Stimulated activated CD4-positive, alpha-beta T cell treated with anti-CD3 and anti-CD28 coated beads, Interleukin-2, amount 100 ng/mL, for 4 hours (primary cell): ENCODE measurements around the gene PLA2G12A.
A peak's percentile ranks its signal among the peaks of the same experiment; 100 is the strongest.

Experiments used
- DNase-seq: peaks from one replicate; pipeline ENCODE4 v3.0.0-alpha.2; 2020; ENCODE audit warnings: low read depth

PLA2G12A gene

DNA sequence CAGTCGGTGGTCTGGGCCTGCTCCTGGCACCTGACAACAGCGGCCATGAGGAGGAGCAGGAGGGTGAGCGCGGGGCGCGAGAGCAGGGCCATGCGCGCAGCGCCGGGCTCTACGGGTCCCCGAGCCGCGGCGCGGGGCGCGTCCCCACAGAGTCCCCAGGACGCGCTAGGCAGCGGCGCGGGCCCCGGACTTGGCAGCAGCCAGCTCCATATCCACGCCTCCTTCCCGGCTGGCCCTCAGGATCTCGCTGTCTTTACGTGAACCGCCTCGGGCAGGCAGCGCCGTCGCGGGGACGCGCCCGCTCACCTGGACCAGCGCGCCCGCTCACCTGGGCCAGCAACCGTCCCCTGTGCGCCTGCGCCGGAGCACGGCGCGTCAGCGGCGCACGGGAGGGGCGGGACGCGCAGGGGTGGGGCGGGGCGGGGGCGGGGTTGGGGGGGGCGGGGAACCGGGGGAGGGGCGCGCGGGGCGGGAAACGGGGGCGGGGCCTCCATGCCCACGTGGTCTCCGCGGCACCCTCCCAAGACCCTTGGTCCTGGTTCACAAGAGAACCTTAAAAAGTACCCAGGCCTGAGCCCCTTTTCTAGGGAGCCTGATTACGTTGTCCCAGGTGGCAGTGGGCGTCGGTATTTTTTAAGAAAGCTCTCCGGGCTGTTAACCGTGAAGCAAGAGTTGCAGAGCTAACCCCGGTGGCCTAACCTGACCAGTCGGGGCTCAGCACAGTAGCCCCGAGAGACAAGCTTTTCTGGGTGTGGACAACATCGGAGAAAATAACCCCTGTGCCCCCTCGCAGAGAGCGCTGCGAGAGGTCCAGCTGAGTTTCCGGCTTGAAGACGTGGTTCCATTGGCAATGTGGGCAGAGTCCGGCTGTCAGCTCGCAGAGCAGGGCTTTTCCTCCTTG is at the start of gene PLA2G12A:
Gene PLA2G12A (minus strand): TSS at position 353 of the 901 bp plus-strand sequence. CDS start 261 bp downstream, at position 92.
- DNase-seq: peak; percentile 70

DNA sequence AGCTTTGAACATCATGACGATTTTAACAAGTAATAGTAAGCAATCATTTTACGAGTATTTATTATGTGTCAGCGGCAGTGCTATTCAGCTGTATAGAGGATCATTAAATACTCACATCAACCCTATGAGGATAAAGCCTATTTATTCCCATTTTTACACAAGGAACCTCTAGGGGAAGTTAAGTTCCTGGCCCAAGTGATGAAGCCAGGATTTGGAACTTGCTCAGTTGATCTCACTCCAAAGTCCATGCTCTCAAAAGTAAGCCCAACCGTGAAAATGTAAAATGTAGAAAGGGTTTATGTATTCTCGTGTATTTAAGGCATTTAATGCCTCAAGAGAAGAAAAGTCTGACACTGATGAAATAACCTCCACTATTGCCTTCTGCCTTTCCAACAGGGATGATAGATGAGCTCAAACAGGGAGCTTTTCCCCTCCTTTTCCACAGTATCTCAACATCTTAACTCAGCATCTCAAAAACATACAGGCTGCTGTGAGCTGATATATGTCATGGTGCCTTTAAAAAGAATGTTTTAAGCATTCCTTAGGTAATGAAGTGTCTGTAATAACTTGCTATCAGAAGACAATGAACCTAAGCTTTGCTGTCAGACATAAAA is 35.0 kb upstream of the PLA2G12A start:
- no peak for DNase-seq

DNA sequence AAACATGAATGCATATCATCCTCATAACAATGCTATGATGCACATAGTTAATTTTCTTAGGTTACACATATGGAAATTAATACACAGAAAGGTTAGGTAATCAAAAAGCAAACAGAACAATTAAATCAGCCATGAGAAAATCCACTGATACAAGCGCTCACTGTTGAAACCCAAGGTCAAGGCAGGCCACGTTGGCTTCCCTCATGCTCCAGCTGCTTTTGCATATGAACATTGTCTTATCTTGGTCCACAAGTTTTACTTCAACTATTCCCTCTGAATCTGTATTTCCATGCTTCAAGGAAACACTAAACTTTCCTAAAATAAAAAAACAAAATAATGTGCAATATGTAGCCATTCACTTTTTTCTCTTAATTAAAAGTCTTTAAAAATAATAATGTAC is 34.5 kb upstream of the PLA2G12A start:
- no peak for DNase-seq

DNA sequence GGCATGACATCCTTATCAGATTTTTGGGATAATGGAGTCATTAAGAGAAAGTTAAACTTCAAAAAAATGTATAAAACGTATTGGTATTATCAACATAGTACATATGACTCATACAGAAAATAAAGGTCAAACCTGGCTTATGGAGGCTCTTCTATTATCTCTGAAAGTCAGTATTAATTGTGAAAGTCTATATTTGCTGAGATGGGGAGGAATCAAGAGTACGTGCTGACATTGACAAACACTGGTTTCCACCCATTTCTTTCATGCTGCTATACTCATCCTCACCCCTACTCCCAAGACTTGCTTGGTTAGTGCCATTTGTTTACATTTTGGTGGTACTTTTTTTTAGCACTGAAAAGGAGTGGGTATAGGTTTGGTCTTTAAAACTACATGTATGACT is 30.8 kb upstream of the PLA2G12A start:
- no peak for DNase-seq

DNA sequence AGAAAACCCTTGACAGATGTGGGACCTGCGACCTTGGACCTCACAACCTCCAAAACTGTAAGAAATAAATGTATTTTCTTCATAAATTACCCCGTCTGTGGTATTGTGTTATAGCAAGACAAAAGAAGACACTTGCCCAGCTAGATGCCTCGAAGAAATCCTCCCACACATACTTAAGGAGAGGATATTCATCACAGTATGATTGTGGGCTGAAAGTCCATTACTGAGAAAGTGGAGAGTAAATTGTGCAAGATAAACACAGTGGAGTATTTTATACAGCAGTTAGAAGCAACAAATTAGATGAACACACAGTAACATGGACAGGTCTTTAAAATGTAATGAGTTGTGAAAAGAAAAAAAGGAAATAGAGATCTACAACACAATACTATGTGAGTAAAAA is 25.8 kb upstream of the PLA2G12A start:
- DNase-seq: no peak

DNA sequence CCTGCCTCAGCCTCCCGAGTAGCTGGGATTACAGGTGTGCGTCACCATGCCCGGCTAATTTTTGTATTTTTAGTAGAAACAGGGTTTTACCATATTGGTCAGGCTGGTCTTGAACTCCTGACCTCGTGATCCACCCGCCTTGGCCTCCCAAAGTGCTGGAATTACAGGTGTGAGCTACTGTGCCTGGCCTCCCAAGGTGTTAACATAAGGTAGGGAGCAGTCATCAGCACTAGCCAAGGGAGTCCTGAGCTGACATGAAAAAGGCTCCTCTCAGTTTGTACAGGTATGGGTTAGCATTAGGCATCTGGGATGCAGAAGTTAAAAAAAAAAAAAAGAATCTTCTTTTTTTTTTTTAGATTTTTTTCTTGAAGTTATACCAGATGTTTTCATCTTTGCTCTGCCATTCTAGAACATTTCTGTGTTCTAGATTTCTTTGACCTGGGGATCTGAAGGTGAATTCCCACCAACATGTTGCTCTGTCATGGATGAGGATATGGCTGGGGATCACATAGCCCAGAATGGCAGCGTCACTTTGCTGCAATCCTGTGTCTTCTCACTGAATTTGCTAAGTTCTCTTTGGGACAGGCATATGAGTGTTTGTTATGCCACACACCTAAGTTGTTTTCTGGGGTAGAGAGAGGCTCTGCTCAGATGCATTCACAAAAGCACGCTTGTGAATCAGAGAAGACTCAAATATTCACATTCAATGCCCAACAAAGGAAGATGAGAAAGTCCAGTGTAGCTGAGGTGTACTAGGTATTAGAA is 24.4 kb upstream of the PLA2G12A start:
- DNase-seq: no peak

DNA sequence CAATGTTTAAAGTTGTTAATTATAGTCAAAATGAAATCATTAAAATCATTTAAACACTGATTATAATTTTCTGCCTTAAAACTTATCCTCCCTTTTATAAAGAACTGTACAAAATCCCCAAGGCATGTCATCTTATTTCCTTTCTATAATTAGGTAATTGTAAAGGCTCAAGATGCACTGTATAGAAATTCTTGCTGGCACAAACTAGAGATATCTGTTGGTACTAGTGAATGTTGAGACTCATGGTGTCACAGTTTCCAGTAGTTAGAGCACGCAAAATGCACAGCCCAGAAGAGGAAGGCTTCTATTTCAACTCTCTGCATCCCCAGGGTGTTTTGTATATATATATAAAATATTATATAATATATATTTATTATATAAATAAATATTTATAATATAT is 22.7 kb upstream of the PLA2G12A start:
- no peak for DNase-seq

DNA sequence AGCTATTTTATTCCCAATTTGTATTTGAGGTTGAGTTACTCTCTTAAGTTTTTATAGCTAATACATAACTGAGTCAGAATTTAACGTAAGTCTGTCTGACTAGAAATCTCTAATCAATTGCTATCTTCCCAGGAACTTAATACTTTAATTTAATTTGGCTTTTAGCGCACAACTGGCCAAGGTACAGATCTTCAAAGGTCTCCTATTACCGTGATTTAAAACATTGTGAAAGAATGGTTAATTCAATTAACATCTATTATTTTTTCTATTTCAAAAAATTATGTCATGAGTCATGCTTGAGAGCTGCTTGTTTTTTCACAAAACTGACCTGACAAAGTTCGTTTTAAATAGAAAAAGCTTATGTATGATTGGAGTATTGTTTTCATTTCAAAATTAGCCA is 22.0 kb upstream of the PLA2G12A start:
- DNase-seq: no peak

DNA sequence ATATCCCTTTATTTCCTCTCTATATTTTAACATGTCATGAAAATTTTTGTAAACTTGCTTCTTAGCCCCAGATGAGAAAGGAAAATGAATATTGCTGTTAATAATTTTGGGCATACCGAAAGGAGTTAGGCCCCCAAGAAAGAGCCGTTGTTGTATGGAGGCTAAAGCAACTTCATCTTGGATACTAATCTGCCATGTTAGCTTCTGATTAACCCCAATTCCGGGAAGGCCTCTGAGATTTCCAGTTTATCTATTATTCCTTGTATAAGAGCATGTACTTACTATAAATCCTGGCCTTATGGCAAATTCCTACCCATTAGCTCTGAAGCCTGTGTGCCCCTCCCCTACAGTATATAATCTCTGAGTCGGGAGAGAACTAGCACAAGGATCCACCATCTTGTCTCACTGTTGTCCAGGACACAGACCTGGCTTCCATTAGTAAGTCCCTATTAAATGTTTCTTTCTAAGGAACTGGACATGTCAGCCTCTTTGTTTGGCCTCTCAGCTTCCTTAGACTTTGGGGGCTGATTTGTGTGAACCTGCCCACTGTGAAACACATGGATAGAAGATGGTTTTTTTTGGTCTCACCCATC is 20.9 kb upstream of the PLA2G12A start:
- no peak for DNase-seq

DNA sequence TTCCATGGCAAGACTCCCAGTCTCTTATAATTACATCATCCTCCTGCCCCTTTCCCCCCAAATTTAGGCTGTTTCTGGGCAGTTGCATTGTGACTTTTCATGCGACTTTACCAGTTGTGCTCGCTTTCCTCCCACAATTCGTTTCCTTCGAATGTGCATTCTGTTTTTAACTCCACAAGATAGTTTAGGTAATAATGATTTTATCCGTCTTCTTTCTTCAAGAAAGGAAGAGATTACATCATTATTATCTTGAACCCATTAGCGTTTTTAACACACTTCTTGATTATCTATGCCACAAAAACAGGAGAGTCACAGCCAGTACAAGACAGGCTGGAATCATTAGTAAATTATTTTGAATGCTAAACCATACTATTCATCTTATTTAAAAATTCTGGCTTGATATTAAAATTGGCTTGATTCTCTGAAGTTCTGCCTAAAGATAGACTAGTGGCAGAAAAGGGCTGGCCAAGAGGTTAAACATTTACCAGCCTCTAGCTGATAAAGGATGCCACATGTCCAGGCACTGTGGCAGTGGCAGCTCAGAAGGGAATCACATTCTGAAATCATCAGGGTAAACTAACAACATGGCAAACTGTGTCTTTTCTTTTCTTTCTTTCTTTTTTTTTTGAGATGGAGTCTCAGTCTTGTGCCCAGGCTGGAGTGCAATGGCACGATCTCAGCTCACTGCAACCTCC is 19.7 kb upstream of the PLA2G12A start:
- no peak for DNase-seq

DNA sequence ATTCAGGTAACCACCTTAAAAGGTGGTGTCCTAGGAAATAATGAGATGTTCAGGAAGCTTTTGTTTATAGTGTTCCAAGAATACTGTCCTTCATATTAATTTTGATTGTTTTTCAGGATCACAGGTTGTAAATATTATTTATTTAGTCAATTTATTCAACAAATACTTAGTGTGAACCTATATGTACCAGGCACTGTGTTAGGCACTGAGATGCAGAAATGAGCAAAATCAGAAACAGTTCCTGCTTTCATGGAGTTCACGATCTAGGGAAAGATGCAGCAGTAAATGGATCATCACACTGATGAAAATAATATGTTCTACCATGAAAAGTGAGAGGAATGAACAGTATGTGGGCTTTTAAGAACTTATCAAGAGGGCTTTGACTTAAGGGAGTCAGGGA is 18.2 kb upstream of the PLA2G12A start:
- no peak for DNase-seq

DNA sequence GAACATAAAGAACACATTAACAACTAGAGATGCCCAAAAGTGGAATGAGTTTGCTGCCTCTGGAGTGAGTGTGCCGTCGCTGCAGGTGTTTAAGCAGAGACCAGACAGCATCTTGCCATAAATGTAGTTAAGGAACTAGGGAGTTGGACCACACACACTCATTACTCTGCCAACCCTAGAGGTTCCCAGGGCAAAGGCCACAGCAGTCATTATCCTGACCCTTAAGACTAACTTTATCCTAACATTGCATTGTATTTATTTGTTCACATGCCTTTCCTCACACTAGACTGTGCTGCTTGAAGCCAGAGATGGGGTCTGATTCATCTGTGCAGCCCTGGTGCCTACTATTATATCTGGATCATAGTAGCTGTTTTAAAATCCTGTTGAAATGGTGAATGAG is 16.9 kb upstream of the PLA2G12A start:
- no peak for DNase-seq

DNA sequence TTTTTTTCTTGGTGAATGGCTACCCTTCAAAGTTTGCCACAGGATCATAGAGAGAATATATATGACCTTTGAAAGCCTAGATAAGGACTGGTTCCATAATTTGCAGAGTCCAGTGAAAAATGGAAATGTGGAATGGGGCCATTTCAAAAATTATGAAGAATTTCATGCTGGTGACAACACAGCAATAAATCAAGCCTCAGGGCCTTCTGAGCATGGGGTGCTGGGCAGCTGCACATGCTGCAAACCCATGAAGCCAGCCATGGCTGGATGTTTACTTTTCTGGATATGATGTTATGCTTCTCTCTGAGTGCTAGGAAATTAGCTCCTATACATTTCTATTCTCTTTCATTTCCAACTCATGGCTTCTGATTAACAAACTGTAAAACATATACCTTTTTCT is 16.0 kb upstream of the PLA2G12A start:
- DNase-seq: no peak

DNA sequence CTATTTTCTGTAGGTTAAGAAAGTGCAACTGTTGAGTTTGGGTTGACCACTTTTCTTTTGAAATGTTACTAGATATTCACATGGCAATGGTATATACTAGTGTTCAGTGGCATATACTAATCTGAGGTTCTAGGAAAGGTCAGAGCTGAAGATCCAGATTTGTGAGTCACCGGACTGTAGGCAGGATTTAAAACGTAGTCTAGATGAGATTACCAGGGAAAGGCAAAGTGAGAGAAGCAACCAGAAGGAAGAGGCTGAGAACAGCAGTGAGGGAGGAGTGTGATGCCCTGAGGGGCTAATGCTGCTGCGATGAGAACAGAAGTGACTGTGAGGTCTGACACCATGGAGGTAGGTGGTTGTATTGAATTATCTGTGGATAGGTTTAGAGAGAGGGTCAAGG is 9.7 kb upstream of the PLA2G12A start:
- DNase-seq: no peak

DNA sequence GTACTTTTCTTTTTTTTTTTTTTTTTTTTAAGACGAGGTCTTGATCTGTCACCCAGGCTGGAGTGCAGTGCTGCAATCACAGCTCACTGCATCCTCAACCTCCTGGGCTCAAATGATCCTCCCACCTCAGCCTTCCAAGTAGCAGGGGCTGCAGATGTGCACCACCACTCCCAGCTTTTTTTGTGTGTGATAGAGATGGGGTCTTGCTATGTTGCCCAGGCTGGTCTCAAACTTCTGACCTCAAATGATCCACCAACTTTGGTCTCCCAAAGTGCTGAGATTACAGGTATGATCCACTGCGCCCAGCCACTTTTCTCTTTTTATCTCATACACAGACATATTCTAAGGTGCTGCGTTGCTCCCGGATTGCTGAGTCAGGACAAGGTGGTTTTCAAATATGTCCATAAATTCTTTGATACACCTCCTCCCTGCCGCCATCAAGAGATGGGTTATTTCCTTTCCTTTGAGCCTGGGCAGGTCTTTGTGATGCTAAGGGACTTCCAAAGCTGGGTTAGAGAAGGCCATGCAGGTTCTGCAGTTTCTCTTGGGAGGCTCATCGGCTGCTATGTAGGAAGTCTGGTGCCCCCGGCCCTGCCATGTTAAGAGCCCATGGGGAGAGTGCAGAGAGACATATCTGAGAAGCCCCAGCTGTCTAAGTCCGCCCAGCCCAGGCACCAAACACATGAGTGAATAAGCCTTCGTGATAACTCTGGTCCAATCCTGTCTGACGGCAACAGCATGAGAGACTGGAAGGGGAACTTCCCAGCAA is 8.4 kb upstream of the PLA2G12A start:
- DNase-seq: no peak

DNA sequence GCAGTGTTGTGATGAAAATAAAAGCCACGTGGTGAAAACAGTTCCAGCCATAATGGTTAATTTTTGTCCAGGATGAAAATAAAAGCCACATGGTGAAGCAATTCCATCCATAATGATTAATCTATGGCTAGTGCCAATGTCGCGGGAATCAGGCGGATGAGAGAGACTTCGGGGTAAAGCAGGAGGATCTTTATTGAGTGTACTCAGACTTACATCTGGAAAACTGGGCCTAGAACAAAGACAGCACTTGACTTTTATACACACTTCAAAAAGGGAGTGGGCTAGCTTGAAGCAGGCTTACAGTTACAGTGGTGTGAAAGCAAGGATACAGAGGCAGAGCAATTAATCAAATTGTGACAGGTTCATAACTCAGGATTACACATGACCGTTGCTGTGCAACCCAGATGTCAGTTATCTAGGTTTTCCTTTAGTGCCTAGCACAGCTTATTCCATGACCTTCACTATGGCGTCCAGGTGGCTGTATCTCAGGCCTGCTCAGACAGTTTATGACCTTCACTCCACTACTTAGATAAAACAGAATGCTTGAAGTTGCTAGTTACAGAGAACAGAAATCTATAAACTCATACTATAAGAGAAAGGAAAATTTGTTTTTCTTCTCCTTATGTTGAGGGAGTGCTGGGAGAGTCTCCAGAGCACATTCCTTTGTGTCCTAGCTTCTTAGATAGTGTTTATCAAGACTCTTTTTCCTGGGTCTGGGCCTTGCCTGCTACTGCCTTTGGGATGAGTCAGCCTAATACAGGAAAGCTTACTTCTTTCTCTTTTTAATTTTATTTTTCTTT is 5.9 kb upstream of the PLA2G12A start:
- no peak for DNase-seq

DNA sequence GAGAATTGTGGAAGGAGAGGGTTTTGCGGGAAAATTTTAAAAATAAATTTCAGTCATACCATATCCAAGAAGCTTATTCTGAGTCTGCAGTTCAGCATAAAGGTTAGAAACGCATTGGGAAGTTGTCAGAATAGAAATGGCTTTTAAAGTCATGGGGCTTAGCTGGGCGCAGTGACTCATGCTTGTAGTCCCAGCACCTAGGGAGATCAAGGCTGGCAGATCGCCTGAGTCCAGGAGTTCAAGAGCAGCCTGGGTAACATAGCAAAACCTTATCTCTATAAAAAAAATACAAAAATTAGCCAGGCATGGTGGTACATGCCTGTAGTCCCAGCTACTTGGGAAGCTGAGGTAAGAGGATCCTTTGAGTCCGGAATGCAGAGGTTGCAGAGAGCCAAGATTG is 3.9 kb upstream of the PLA2G12A start:
- no peak for DNase-seq

DNA sequence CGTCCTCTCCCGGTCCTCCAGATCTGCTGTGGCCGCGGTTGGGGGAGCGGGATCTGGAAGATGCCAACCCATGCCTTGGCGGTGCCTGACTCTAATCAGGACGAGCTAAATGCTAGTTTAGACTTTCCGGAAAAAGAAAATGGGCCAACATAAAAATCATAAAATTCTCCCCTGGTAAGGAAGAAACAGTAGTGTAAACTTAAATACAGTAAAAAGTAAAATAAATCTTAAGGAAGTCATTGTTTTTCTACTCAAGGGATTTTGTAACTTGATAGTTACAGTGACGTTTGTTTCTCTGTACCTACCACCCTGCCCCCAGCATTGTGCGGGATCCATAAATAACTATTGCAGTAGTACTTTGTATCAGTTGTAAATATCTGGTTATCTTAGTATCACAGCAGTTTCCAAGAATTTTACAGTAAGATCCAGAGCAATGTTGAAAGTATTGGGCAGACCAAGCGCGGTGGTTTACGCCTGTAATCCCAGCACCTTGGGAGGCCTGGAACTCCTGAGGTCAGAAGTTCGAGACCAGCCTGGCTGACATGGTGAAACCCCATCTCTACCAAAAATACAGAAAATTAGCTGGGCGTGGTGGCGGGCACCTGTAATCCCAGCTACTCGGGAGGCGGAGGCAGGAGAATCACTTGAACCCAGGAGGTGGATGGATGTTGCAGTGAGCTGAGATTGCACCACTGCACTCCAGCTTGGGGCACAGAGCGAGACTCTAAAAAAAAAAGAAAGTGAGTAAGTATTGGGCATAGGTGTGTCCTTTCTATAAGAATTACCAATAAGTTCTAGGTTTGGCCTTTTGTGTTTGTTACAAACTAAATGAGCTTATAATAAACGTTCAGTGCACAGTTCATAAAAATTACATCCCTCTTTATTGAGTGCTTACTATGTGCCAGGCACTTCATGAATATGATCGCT is 1.0 kb upstream of the PLA2G12A start:
- no peak for DNase-seq

DNA sequence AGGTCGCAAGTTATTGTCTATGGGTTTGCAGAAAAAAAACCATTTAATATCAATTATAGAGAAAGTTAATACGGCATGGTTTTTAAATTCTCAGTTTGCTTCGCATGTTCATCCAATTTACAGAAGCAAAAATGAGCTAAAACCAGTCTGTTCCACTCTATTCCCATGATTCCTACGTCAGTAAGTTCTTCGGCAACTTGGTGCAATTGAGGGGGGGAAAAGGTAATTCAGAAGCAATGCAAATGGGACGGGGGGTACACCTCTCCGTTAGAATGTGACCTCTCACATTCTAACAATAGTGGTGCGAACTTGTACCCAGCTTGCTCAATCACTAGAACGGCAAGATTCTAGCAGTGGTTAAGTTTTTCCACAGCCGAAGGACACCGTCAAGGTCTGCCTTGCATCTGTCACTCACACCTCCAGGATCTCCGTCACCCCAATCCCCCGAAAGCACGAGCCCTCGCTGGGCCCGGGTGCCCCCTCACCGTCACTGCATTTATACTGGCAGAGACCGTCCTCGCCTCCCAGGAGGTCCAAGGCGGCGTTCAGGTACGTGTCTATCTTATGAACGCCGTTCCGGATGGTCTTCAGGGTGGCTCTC is 653 bp downstream of the PLA2G12A start:
- DNase-seq: peak; percentile 28
